Measurements from ENCODE around the gene DENND6A. TPM values are rescaled to one million over a fixed set of nuclear protein-coding genes. Genes with fewer than 3 reads are reported as not detected.

DENND6A gene
- total and polyA plus RNA-seq, 2 donors (not counting 1 experiment from before 2014, with no cell fraction given) = 11.4 to 13.4 TPM

- H3K4me2 ChIP-seq (ENCODE audit: extremely low read depth, insufficient read depth, low read length) = no peak overlapping the region
- no peak overlapping the region for H3K9ac ChIP-seq (ENCODE audit: insufficient read depth, low read length)
- H3K9me3 ChIP-seq (ENCODE audit: control insufficient read depth, insufficient read depth, low read depth, low read length) = no peaks in the 10 kb centered on the region
- no peaks in the 10 kb centered on the region for H3K36me3 ChIP-seq (ENCODE audit: control insufficient read depth, insufficient read depth, low read length)
- H3K4me1 ChIP-seq (ENCODE audit: control insufficient read depth, extremely low read depth, insufficient read depth, low read length) = no peaks in the 10 kb centered on the region
- H3K27ac ChIP-seq (ENCODE audit: insufficient read depth, low read length) = no peak overlapping the region
- no peak for DNase-seq (ENCODE audit: low read depth in 2 of 2)
- no peaks in the 10 kb centered on the region for H3K79me2 ChIP-seq (ENCODE audit: control insufficient read depth, insufficient read depth, low read length)
- no peak overlapping the region for H3K4me3 ChIP-seq (replicated peaks in 1 of 4; ENCODE audit: control extremely low read depth in 1 of 4, insufficient read depth in 1 of 4, low read depth in 3 of 4, low read length in 4 of 4)
- no peaks in the 10 kb centered on the region for H4K20me1 ChIP-seq (ENCODE audit: control insufficient read depth, extremely low read depth, insufficient read depth, low read length)
- no peaks in the 10 kb centered on the region for H3K27me3 ChIP-seq (ENCODE audit: control insufficient read depth, insufficient read depth, low read length)
- TF ChIP-seq EZH2 (IDR thresholded peaks at IDR 0.05; ENCODE audit: low read length, missing control alignments) (no peak), CTCF (conservative IDR thresholded peaks at IDR 0.05 in 1 of 2, IDR thresholded peaks at IDR 0.05 in 1 of 2; ENCODE audit: low read depth in 1 of 2, low read length in 2 of 2) (no peak)
- H2AFZ ChIP-seq (ENCODE audit: low read length) = no peak overlapping the region
Measured at GRCh38 chr3:57717205-57717868, 24.5 kb upstream of the DENND6A start.

GRCh38 chr3:57715686-57716085 is 22.8 kb upstream of the DENND6A start:
- Histone ChIP-seq H3K27ac (ENCODE audit: insufficient read depth, low read length) (no peak overlapping the region), H3K9me3 (ENCODE audit: control insufficient read depth, insufficient read depth, low read depth, low read length) (no peaks in the 10 kb centered on the region), H2AFZ (ENCODE audit: low read length) (no peak overlapping the region), H3K4me2 (ENCODE audit: extremely low read depth, insufficient read depth, low read length) (no peak overlapping the region), H3K4me1 (ENCODE audit: control insufficient read depth, extremely low read depth, insufficient read depth, low read length) (no peaks in the 10 kb centered on the region), H3K79me2 (ENCODE audit: control insufficient read depth, insufficient read depth, low read length) (no peaks in the 10 kb centered on the region), H3K4me3 (replicated peaks in 1 of 4; ENCODE audit: control extremely low read depth in 1 of 4, insufficient read depth in 1 of 4, low read depth in 3 of 4, low read length in 4 of 4) (no peak overlapping the region), H3K36me3 (ENCODE audit: control insufficient read depth, insufficient read depth, low read length) (no peaks in the 10 kb centered on the region), H4K20me1 (ENCODE audit: control insufficient read depth, extremely low read depth, insufficient read depth, low read length) (no peaks in the 10 kb centered on the region), H3K27me3 (ENCODE audit: control insufficient read depth, insufficient read depth, low read length) (no peaks in the 10 kb centered on the region), H3K9ac (ENCODE audit: insufficient read depth, low read length) (no peak overlapping the region)
- no peak for DNase-seq (ENCODE audit: low read depth in 2 of 2)
- TF ChIP-seq CTCF (conservative IDR thresholded peaks at IDR 0.05 in 1 of 2, IDR thresholded peaks at IDR 0.05 in 1 of 2; ENCODE audit: low read depth in 1 of 2, low read length in 2 of 2) (no peak), EZH2 (IDR thresholded peaks at IDR 0.05; ENCODE audit: low read length, missing control alignments) (no peak)

- Histone ChIP-seq H3K27ac (ENCODE audit: insufficient read depth, low read length) (no peak overlapping the region), H3K9me3 (ENCODE audit: control insufficient read depth, insufficient read depth, low read depth, low read length) (no peaks in the 10 kb centered on the region), H3K79me2 (ENCODE audit: control insufficient read depth, insufficient read depth, low read length) (no peaks in the 10 kb centered on the region), H3K4me2 (ENCODE audit: extremely low read depth, insufficient read depth, low read length) (no peak overlapping the region), H2AFZ (ENCODE audit: low read length) (no peak overlapping the region), H3K27me3 (ENCODE audit: control insufficient read depth, insufficient read depth, low read length) (no peaks in the 10 kb centered on the region), H3K9ac (ENCODE audit: insufficient read depth, low read length) (no peak overlapping the region), H3K36me3 (ENCODE audit: control insufficient read depth, insufficient read depth, low read length) (no peaks in the 10 kb centered on the region), H3K4me3 (replicated peaks in 1 of 4; ENCODE audit: control extremely low read depth in 1 of 4, insufficient read depth in 1 of 4, low read depth in 3 of 4, low read length in 4 of 4) (no peak overlapping the region), H3K4me1 (ENCODE audit: control insufficient read depth, extremely low read depth, insufficient read depth, low read length) (peaks cover 2% of the 10 kb centered on the region), H4K20me1 (ENCODE audit: control insufficient read depth, extremely low read depth, insufficient read depth, low read length) (no peaks in the 10 kb centered on the region)
- TF ChIP-seq CTCF (conservative IDR thresholded peaks at IDR 0.05 in 1 of 2, IDR thresholded peaks at IDR 0.05 in 1 of 2; ENCODE audit: low read depth in 1 of 2, low read length in 2 of 2) (no peak), EZH2 (IDR thresholded peaks at IDR 0.05; ENCODE audit: low read length, missing control alignments) (no peak)
- DNase-seq (ENCODE audit: low read depth in 2 of 2) = no peak
Measured at GRCh38 chr3:57709559-57709958, 16.7 kb upstream of the DENND6A start.

All from fibroblast of lung (primary cell).